GM19372 (cell line): ENCODE data around the gene KRTAP10-6.
"Not testable (repeated sequence)": the region's sequence is repeated elsewhere in the genome, so short reads cannot be mapped to it uniquely, and the experiment has no call there.

Source experiments
- ATAC-seq: cut with Tn5 transposase; IDR thresholded peaks from one replicate; pipeline ENCODE4 v1.9.1; 2021; ENCODE audit warnings: mild to moderate bottlenecking, low read depth, moderate library complexity; ENCODE audit not compliant: unreplicated experiment

Gene KRTAP10-6

GRCh38 chr21:44618504-44618903 lies 26.2 kb upstream of the KRTAP10-6 start:
- ATAC-seq = no peak

DNA sequence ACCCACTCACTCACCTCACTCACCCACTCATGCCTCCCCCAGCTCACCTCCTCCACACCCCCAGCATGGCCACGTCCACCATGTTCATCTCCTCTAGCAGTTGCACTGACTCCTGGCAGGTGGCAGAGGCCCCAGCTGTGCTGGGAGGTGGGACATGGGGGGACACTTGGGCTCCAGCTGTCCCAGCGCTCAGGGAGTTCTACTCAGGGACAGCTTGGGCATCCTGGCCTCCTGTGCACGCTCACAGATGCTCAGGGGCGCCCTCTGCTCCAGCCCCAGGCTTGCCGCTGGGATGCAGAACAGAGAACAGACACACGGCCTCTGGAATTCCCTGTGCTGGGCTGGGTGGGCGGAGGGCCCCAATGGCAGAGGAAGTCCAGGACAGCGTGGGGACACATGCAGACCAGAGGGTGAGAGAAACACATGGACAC lies 24.8 kb upstream of the KRTAP10-6 start:
- no peak for ATAC-seq

- no peak for ATAC-seq
These were observed 24.3 kb upstream of the KRTAP10-6 start for GRCh38 chr21:44616591-44616926.

DNA sequence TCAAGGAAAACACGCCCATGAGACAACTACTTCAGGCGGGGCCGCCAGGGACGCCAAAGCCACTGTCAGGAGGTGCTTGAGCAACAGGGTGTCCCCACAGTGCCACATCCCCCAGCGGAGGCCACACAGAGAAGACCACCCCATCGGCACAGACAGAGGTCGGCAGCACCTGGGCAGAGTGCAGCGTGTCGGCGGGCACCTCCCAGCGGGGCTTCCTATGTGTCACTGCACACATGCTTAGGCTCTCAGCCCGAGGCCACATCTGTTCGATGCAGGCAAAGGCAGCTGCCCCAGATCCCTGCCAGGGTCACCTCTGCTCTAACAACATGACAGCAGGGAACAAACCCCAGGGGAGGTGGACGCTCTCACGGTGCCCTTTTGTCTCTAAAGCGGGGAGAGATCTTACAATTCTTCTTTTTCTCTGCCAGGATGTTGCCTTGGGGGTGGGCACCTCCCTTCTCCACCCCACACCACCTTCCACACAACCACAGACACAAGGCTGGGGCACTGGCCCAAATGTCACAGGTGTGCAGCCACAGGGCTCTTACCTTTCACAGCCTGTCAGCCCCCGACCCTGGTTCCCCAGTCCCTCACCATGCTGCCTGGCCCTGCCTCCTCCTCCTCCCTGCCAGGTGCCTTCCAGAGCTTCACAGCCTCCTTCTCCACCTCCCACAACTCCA lies 23.7 kb upstream of the KRTAP10-6 start:
- ATAC-seq = no peak

DNA sequence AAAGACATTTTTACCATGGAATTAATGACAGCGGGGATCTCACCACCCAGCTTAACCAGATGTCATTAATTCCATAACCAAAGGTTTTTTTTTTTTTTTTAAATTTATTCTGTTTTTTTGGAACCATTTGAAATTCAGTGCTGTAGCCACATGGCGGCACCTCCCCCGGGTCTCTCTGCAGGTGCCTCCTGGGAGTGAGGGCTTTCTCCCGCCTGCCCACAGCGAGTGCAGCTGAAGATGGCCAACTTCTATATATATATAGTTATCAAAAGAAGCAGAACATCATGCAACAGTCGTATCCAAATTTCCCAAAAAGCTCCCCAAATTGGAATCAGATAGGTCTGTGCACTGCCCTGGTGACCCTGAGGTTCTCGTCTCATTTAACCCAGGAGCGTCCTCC lies 23.2 kb upstream of the KRTAP10-6 start:
- ATAC-seq = no peak

- ATAC-seq = no peak
These were observed 22.7 kb upstream of the KRTAP10-6 start for GRCh38 chr21:44614961-44615391.

GRCh38 chr21:44614161-44614631 lies 21.9 kb upstream of the KRTAP10-6 start:
- no peak for ATAC-seq

- no peak for ATAC-seq
These were observed 21.3 kb upstream of the KRTAP10-6 start for GRCh38 chr21:44613386-44614155.

DNA sequence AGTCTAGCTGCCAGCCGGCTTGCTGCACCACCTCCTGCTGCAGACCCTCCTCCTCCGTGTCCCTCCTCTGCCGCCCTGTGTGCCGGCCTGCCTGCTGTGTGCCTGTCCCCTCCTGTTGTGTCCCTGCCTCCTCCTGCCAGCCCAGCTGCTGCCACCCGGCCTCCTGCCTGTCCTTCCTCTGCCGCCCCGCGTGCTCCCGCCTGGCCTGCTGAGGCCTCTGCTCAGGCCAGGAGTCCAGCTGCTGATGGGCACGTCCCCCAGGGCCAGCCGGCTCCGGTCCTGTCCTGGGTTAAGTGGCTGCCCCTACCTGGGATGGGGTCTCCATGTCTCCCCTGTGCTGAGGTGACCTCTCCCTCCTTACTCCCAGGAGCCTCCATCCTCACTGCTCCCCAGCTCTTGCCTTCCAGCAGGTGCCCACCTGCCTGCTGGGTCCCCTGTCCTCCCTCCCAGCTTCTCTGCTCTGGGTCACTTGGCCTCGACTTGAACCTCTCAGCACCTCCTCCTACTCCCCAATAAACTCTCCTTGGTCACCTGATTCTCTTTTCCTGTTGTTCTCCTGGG lies 20.4 kb upstream of the KRTAP10-6 start:
- no peak for ATAC-seq

DNA sequence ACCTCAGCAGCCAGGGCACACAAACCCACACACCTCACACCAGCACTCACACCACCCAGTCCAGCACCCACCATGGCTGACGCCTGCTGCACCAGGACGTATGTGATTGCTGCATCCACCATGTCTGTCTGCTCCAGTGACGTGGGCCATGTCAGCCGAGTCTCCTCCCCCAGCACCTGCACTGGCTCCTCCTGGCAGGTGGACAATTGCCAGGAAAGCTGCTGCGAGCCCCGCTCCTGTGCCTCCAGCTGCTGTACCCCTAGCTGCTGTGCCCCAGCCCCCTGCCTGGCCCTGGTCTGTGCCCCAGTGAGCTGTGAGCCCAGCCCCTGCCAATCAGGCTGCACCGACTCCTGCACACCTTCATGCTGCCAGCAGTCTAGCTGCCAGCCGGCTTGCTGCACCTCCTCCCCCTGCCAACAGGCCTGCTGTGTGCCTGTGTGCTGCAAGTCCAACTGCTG lies 19.8 kb upstream of the KRTAP10-6 start, which contains the start of gene KRTAP10-8:
KRTAP10-8 (plus strand) TSS at position 51 of the 458 bp plus-strand sequence; CDS start at position 73, 22 bp downstream.
- ATAC-seq = no peak

DNA sequence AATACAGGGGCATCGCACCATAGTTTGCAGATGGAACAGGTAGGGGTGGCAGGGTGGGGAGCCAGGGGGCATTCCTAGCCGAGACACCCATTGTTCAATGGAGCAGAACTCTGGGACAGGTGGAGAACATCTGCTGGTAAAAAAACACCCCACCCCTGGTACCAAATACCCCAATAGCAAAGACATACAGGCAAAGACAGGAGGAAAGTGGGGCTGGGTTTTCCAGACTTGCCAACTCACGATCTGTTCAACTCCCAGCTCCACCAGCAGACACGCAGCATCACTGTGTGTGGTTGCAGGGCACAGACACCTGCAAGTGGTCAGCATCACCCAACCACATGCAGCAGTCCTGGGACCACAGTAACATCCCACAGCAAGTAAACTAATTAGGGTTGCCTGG lies 19.2 kb upstream of the KRTAP10-6 start:
- ATAC-seq = no peak

DNA sequence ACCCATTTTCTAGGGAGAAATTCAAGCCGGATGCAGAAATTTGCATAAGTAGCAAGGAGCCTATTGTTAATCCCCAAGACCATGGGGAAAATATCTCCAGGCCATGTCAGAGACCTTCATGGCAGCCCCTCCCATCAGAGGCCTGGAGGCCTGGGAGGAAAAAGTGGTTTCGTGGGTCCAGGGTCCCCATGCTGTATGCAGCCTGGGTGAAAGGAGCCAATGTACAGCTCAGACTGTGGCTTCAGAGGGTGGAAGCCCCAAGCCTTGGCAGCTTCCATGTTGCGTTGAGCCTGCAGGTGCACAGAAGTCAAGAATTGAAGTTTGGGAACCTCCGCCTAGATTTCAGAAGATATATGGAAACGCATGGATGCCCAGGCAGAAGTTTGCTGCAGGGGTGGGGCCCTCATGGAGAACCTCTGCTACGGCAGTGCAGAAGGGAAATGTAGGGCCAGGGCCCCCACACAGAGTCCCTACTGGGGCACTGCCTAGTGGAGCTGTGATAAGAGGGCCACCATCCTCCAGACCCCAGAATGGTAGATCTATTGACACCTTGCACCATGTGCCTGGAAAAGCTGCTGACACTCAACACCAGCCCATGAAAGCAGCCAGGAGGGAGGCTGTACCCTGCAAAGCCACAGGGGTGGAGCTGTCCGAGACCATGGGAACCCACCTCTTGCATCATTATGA lies 18.0 kb upstream of the KRTAP10-6 start:
- not testable (repeated sequence) for ATAC-seq

DNA sequence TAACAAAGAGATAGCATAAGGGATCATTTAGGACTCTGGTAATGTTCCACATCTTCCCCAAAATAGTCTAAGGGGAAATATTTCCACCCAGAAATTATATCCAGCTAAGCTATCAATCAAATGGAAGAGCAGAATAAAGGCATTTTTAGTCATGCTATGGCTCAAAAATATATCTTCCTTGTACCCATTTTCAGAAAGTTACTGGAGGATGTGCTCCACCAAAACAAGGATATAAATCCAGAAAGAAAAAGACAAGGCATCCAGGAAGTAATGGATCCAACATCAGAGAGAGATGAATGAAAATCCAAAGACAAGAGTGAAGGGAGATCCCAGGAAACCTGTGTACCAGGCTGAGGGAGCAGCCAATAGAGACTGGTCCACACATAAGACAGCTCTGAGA lies 16.9 kb upstream of the KRTAP10-6 start:
- ATAC-seq = no peak

- ATAC-seq = no peak
These were observed 14.2 kb upstream of the KRTAP10-6 start for GRCh38 chr21:44606495-44606894.

GRCh38 chr21:44603911-44604310 lies 11.6 kb upstream of the KRTAP10-6 start:
- ATAC-seq = no peak

GRCh38 chr21:44603109-44603875 lies 11.0 kb upstream of the KRTAP10-6 start:
- no peak for ATAC-seq

GRCh38 chr21:44602463-44602850 lies 10.2 kb upstream of the KRTAP10-6 start:
- ATAC-seq = no peak

DNA sequence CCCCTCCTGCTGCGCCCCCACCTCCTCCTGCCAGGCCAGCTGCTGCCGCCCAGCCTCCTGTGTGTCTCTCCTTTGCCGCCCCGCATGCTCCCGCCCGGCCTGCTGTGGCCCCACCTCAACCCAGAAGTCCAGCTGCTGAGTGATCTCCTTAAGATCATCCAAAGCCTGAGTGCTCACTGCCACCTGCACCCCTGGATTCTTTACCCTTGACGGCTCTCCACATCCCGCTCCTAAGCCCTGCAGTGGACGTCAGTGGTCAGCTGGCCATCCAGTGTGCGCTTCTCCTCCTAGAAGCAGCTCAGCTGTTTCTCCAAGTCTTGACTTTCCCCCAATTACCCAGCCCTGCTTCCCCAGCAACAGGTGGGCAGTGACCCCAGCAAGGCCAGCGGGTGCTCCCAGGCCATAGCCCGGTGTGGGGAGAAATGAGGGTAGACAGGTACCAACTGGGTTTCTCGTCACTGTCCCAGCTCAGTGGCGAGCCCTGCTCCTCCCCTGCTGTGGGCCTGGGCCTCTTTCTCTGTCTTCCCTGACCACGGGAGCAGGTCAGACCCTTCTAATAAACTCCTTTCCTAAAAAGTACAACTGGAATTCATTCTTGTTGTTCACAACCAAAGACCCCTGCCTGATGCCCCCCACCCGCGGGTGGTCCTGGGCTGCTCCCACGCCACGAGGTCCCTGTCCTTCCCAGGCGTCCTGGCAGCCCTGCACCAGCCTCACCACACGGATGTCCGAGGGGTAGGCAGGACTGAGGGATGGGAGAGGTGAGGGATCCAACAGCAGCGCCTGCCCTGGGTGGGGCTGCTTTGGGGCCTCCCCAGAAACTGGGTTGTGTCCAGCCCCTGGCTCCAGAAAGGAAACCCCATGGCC lies 9.5 kb upstream of the KRTAP10-6 start:
- ATAC-seq = no peak

GRCh38 chr21:44601091-44601490 lies 8.8 kb upstream of the KRTAP10-6 start:
- ATAC-seq = not testable (repeated sequence)
